Measurements from ENCODE around the gene AANAT.

- TF ChIP-seq, protein P1, sequence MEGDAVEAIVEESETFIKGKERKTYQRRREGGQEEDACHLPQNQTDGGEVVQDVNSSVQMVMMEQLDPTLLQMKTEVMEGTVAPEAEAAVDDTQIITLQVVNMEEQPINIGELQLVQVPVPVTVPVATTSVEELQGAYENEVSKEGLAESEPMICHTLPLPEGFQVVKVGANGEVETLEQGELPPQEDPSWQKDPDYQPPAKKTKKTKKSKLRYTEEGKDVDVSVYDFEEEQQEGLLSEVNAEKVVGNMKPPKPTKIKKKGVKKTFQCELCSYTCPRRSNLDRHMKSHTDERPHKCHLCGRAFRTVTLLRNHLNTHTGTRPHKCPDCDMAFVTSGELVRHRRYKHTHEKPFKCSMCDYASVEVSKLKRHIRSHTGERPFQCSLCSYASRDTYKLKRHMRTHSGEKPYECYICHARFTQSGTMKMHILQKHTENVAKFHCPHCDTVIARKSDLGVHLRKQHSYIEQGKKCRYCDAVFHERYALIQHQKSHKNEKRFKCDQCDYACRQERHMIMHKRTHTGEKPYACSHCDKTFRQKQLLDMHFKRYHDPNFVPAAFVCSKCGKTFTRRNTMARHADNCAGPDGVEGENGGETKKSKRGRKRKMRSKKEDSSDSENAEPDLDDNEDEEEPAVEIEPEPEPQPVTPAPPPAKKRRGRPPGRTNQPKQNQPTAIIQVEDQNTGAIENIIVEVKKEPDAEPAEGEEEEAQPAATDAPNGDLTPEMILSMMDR (IDR thresholded peaks at IDR 0.05): no peak
- TF ChIP-seq POLR2A (IDR thresholded peaks at IDR 0.05): no peak
Measured at GRCh38 chr17:76447931-76448652, 19.3 kb upstream of the AANAT start.

Data from adrenal gland (tissue), 5 donors.